ENCODE data around the gene ZNF367.
A peak's percentile ranks its signal among the peaks of the same experiment; 100 is the strongest.

The ZNF367 gene

DNA sequence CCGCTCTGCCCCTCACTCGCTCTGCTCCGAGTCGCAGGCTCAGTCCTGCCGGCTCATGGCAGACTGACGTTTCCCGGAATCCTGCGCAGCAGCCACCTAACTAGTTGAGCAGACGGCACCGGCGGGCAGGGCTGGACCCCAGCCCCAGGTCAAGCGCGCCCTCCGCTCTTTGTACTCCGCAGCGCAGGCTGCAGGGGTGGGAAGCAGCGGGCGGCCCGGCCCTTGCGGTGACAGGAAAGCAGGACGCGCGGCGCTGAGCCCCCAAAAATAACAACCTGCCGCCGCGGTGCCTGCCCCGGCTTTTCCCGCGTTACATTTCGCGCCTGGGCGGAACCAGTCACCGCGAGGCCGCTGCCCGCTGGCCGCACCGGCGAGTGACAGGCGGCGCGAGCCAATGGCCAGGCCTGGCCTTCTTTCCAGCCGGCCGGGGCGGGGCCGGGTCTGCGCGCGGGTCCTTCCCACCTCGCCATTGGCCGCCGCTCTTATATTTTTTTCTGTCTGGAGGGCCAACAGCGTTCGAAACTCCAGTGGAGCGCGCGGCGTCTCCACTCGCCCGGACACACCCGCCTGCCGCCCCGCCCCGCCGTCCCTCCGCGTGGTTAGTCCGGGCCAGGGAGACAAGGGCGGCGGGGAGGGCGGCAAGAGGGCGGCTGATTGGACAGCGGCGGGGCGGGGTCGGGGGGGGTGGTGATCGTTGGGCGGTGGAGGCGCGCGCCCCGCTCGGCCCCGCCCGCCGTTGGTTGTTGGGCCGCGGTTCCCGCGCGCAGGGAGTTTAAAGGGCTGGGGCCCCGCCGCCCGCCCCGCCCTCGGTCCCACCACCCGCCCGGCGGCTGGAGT, at the start of gene ZNF367:
Gene ZNF367 (minus strand): TSS at position 288 of the 837 bp plus-strand sequence. CDS start 338 bp downstream, outside the sequence.
- DNase-seq = peak; percentile 96

DNA sequence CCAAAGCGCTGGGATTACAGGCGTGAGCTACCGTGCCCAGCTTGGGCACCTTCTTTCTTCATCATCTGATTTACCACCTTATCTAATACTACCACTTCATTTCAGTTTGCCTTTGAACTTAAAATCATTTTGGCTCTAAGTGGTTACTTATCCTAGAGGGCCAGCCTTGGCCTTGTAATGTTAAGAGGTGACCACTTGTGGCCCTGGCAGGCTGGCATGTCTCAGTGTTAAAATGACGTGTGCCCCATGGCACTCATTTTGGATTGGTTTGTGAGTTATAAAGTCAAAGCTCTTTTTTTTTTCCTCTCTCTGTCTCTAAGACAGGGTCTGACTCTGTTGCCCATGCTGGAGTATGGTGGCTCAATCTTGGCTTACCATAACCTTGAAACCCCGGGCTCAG, 49.6 kb upstream of the ZNF367 start:
- no peak for DNase-seq

DNA sequence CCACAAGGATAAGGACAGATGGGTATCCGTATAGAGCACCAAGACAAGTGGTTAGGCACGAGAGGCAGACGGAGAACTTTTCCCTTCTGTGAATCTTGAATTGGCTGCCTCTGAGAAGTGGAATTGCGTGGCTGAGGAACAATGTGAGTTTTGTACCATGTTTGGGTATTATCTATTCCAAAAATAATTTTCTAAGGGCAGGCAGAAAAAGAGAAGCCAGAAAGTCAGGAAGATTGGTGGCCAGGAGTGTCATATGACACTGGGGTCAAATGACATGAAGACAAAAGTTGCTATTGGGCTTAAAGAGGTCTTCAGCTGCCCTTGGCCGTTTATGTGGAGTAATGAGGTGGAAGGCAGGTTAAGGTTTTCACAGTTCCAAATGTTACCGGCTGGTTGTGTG, 46.3 kb upstream of the ZNF367 start:
- DNase-seq = no peak

DNA sequence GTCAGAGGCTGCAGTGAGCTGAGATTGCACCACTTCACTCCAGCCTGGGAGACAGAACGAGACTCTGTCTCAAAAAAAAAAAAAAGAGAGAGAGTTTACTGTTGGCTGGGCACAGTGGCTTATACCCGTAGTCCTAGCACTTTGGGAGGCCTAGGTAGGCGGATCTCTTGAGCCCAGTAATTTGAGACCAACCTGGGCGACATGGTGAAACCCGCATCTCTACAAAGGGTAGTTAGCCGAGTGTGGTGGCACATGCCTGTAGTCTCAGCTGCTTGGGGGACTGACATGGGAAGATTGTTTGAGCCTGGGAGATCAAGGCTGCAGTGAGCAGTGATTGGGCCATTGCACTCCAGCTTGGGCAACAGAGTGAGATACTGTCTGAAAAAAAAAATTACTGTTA, 44.4 kb upstream of the ZNF367 start:
- DNase-seq = no peak

DNA sequence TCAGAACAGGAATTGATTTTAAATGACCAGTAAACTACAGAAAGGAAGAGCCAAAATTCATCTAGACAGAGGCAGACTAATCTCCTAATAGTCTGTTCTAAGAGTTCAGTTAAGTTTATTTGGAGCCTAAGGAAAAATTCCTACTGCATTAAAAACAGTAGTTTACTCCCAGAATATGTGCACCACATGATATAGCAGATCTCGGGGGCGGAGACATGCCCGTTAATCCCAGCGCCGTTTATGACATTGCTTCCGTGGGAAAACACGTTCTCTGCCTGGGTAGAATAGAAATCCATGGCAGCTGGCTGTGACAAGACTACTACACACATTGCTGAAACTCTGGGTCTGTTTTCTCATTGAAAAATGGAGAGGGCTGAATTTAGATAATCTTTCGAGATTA, 43.2 kb upstream of the ZNF367 start:
- DNase-seq = no peak

DNA sequence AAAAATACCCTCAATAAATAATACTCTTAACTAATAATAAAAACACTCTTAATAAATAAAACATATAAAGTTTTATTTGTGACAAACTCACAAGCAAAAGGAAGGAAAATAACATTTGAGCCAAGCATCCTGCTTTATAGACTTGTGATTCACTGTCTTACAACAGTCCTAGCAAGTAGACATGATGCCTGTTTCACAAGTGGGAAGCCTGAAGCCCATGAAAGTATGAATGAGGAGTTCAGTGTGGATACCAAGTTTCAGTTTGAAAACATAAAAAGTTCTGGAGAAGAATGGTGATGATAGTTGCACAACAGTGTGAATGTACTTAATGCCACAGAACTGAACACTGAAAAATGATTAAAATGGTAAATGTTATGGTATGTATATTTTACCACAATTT, 42.7 kb upstream of the ZNF367 start:
- DNase-seq = no peak

DNA sequence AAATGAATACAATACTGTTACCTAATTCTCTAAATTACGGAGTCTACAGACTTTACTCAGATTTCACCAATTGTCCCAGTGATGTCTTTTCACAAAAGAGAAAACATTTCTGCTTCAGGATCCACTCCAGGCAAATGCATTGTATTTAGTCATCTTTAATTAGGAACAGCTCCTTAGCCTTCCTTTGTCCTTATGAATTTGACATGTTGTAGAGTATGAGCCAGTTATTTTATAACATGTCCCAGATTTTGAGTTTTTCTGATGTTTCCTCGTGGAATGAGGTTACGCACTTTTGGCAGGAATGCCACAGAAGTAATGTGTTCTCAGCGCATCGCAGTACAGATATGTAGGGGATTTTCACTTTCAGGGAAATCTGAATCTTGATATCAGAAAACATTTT, 42.3 kb upstream of the ZNF367 start:
- no peak for DNase-seq

DNA sequence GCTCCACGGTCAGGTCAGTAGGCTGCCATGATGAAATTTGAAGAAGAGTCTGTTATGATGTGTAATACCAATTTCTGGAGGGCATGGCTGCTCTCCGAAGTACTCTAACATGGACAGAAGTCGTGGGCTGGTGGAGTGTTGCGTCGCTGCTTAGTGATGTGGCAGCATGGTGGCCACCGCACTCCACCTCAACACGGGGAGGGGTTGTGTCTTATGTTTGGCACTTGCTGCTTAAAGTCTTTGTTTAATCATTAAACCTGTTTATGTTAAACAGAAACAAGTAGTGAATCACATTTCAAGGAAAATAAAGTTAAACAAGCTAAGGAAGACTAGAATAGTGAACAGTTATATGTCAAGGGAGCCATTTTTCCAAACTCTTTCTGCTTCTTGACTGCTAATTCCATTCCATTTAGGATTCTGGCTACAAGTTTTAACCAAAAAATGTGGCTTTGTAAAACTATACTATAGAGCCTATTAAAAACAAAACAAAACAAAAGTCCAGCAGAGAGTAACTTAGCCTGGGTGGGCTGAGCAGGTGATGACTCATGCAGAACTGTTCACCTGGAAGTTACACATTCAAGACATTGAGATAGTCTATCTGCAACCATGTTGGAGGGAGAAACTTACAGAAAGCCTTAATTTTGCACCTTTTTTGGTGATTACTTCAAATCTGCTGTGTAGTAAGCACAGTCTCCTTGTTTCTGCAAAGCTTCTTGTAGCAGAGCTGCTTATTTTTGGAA, 41.3 kb upstream of the ZNF367 start:
- no peak for DNase-seq

DNA sequence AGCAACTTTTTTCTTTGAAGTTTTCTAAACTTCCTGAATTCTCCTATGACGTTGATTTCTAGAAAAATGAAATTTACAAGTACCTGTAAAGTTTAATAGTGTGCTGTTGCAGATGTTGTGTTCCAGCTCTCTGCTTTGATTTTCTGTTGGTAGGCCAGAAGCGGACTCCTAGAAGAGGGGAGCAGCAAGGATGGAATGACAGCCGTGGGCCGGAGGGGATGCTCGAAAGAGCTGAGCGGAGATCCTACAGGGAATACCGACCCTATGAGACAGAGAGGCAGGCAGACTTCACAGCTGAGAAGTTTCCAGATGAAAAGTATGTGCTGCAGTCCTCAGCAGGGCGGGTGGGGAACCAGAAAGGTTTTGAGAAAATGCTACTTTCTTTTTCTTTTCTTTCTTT, 40.1 kb upstream of the ZNF367 start:
- no peak for DNase-seq

DNA sequence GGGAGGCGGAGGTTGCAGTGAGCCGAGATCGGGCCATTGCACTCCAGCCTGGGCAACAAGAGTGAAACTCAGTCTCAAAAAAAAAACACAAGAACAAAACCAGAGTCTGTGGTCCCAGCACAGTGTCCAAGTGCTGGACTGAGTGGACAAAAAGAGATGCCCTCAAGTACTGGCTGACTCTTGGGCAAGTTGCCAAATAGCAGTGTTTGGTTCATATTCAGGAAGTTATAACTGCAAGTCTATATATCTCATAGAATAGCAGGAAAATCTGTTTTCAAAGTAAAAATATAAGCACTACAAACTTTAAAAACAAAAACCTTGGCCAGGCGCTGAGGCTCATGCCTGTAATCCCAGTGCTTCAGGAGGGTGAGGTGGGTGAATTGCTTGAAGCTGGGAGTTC, 39.1 kb upstream of the ZNF367 start:
- no peak for DNase-seq

DNA sequence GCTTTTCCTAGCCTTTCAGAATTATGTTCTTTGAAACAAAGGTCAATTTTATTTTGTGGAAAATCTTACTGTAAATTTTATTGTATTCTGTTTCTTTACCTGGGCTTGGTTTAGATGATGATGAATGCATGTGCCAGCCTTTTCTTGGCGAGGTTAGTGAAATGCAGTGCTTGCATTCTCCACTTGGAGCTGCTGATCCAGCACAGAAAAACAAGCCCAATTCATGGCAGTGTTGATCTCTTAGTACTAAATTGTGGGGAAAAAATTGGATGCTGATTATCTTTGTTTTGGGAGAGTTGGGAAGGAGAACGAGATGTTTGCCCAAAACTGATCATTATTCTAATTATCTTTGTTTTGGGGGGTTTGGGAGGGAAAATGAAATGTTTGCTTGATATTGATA, 35.5 kb upstream of the ZNF367 start:
- no peak for DNase-seq

DNA sequence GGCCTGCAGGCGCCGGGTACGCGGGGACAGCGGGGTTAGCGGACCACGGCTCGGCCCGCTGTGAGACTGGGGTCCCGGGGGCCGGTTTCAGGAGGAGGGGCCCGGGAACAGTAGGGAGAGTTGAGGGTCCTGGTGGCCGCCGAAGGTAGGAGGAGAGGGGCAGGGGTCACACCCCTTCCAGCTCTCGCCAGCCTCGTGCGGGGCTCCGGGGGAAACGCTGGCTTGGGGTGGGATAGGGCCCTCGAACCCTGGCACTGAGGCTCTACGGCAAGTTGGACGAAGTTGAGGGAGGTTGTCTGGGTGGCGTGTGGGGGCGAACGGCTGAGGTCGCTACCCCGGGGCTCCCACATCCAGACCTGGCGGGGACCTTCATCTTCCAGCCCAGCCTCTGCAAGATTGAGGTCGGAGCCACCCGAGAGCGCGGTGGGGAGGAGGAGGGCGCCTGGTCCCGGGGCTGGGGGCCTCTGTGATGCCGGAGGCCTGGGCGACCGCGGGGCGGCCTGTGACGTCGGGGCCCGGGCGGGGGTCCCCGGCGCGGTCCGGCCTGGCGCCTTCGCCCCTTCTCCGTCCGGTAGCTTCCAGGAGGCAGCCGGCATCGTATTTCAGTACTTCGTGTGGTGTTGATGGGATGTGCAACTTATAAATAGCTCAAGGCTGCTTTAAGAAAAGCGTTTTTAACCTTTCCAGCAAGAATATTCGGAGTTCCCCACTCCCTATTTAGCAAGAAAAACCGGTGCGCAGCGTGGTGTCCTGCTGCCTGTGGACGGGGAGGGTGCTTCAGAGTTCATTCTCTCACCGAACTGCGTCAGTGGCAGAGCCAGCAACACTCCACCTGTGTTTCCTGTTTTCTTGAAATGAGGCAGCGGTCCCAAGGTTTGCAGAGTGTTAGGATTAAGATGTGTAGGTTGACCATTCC, 32.7 kb upstream of the ZNF367 start:
- no peak for DNase-seq

DNA sequence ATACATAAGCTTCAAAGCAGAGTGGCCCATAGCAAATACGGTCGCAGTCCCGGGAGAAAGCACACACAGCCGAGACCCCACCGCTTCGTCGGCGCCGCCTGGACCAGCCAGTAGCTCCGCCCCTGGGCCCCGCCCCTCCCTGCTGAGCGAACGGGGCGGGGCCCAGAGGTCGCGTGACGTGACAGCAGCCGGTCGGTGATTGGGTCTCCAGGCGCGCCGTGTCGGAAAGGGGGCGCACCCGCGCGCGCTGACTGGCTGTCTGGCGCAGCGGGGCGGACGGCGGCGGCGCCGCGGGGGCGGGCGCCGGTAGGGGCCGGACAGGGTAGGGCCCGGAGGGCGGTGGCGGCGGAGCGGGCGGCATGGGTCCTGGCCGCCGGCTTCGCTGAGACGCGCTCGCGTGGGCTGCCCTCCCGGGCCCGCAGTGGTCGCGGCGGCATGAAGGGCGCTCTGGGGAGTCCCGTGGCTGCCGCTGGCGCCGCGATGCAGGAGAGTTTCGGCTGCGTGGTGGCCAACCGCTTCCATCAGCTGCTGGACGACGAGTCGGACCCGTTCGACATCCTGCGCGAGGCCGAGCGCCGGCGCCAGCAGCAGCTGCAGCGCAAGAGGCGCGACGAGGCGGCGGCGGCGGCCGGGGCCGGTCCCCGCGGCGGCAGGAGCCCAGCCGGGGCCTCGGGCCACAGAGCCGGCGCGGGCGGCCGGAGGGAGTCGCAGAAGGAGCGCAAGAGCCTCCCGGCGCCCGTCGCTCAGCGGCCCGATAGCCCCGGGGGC, 31.9 kb upstream of the ZNF367 start, which contains the start of gene HABP4:
Gene HABP4 (plus strand): TSS at position 325 of the 768 bp plus-strand sequence. CDS start 111 bp downstream, at position 436.
- DNase-seq = peak; percentile 89

DNA sequence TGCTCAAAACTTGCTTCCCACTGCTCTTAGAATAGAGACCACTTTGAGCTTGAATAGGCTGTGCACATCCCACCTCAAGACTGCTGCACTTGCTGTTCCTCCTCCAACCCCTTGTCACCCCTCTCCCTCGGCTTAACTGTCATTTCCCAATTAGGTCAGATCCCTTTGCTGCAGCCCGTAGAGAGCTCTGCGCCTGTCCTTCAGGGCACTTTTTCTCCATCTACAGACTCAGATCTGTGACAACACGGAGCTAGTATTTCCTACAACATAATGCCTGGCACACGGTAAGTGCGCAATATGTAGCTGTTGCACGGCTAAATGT, 31.3 kb upstream of the ZNF367 start:
- DNase-seq = no peak

DNA sequence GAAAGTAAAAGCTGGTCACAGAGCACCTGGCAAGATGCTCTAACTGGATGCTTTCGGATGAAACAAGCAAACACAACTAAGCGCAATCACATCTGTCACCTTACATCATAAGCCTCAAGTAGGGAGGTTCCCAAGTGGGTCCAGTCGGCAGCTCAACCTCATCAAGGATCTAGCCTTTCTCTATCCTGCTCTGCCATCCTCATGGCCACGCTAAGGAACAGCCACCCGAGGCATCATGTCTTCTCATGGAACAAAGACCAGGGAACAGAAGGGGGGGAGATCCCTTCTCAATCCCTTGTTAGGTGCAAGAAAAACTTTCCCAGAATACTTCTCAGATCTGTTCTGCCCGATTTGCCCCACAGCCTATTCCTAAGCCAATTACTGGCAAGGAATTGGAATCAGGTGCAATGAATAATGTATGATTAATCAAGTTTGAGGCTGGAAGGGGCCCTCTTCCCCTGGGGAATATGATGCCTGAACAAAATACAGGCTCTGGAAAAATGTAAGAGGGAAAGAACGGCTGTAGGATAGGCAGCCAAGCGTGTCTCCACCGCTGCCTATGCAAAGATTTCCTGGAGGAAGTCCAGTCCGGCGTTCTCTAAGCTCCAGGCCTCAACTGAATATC, 30.5 kb upstream of the ZNF367 start:
- no peak for DNase-seq

DNA sequence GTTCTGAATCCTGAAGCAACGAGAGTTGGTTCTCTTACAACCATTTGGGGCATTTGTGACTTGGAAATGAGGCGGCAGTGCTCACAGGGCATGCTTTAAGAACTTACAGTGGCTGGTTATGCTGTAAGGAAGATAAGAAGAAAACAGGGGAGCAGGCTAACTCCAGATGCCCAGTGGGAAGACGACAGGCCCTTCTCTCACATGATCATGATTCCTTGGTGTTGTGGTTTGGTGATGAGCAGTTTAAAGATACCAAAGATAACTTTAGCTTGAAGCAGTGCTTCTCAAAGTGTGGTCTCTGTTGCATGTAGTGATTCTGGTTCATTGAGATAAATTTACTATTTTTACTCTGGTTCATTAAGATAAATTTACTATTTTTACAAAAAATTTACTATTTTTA, 29.2 kb upstream of the ZNF367 start:
- DNase-seq = no peak

DNA sequence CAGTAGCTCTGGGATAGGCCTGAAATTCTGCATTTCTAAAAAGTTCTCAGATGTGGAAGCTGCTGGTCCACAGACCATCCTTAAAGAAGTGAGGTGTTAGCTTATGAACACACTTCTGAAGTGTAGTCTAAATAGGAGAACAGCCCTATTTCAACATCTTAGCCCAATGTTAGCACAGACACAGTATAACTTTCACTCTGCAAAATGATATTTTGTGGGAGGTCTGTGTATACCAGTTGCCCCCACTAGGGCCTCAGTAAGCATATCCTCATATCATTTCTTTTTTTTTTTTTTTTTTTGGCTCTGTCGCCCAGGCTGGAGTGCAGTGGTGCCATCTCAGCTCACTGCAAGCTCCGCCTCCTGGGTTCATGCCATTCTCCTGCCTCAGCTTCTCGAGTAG, 24.3 kb upstream of the ZNF367 start:
- no peak for DNase-seq

DNA sequence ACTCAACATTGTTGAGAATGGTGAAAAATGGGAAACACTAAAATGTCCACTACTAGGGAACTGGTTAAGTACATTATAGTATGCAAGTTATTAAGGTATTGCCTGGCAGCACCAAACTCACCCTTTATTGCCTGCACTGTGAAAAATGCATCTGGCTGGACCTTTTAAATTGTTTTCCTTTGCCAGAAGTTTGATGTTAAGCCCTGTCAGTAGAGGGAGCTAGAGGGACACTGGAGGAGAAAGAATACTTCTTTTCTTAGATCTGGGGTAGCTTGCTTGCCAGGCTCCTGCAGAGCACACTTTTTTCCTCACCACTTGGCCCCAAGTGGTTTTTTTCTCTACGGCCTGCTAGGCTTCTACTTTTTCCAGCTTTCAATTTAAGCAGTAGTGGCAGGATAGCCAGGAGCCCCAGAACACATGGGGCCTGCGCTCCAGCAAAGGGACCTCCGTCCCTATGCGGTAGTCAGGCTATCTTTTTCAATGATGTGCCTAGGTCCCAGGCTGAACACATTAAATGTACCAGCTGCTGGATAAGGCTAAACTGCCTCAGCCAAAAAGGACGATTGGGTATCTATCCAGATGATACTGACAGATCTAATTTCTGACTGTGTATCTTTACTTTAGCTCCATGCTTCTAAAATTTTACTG, 23.8 kb upstream of the ZNF367 start:
- no peak for DNase-seq

DNA sequence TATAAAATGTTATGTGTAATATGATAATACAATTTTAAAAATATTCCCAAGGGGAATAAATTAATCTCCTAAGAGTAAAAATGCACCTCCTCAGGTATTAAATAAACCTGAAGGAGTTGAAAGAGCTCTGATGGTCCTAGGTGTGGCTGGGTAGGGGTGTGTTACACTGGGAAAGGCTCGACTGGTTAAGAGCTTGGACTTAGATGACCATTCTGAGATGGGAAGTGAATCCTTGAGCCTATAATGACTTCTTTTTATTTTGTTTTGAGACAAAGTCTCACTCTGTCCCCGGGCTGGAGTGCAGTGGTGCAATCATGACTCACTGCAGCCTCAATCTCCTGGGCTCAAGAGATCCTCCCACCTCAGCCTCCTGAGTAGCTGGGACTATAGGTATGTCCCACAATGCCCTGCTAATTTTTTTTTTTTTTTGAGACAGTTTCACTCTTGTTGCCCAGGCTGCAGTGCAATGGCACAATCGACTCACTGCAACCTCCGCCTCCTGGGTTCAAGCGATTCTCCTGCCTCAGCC, 22.6 kb upstream of the ZNF367 start:
- no peak for DNase-seq

DNA sequence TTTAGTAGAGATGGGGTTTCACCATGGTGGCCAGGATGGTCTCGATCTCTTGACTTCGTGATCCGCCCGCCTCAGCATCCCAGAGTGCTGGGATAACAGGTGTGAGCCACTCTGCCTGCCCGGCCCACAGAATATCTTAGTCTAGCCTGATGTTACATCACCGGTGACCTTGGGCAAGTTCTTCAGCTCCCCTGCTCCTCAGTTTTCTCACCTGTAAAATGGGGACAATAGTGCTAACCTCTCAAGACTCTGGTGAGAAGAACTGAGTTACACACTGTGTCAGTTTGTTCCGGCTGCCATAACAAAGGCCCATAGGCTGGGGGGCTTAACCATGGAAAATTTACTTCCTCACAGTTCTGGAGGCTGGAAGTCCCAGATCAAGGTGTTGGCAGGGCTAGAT, 19.3 kb upstream of the ZNF367 start:
- no peak for DNase-seq

DNA sequence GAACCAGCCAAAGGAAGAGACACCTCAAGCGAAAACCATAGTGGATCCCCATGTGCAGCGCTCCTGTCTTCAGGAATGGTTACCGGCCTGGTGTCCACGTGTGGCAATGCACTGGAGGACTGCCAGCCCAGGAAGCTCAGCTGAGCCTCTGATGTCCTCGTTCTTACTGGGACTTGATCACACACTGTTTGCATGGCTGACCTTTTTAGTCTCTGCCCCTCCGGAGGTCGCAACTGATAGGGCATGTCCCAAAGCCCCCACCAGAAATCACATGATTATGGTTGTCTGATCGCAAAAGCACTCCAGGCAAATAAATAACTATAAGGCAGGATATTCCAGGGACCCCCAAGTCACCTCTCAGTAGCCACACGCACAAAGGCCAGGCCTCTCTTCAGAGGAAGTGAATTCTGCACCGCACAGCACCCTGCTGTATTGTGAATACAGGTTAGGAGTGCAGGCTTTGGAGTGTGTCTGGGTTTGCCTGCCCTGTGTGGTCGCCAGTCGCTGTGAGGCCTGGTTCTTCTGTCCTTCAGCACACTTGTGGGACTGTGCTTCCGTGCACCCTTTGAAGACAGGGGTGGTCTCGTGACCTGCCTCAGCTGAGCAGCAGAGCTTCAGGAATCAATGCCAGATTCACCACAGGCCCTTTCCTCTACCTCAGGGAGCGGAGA, 18.4 kb upstream of the ZNF367 start:
- no peak for DNase-seq
